Measurements from ENCODE around the gene RYR3. TPM values are rescaled to one million over a fixed set of nuclear protein-coding genes. Genes with fewer than 3 reads are reported as not detected.

The RYR3 gene
- total RNA-seq, 1 donor from 2014 or later, result 1.5 TPM

- Histone ChIP-seq H4K20me1 (ENCODE audit: insufficient read depth, low read length) (no peaks in the 10 kb centered on the region), H3K9me3 (ENCODE audit: insufficient read depth, low read depth, low read length) (no peaks in the 10 kb centered on the region), H3K9ac (ENCODE audit: low read length) (no peak overlapping the region), H3K79me2 (ENCODE audit: insufficient read depth, low read length) (no peaks in the 10 kb centered on the region), H3K4me2 (ENCODE audit: low read length) (no peak overlapping the region), H3K4me3 (ENCODE audit: insufficient read depth, low read depth, low read length) (no peak overlapping the region), H2AFZ (ENCODE audit: low read depth, low read length) (no peak overlapping the region), H3K27me3 (ENCODE audit: insufficient read depth, low read length) (no peaks in the 10 kb centered on the region), H3K36me3 (ENCODE audit: insufficient read depth, low read length) (no peaks in the 10 kb centered on the region), H3K4me1 (ENCODE audit: insufficient read depth, low read length) (peaks cover 12% of the 10 kb centered on the region), H3K27ac (ENCODE audit: low read depth, low read length) (no peak overlapping the region)
- TF ChIP-seq EZH2 (IDR thresholded peaks at IDR 0.05; ENCODE audit: insufficient read depth, low read length) (no peak), CTCF (IDR thresholded peaks at IDR 0.05; ENCODE audit: insufficient read depth, low read depth, low read length) (peak; percentile 87)
- H3K36me3 Mint-ChIP-seq (ENCODE audit: low read depth, unreplicated experiment), result no peaks in the 10 kb centered on the region
- no peak overlapping the region for H3K27ac Mint-ChIP-seq (ENCODE audit: unreplicated experiment)
- H3K4me1 Mint-ChIP-seq (ENCODE audit: low read depth, unreplicated experiment), result peaks cover 8% of the 10 kb centered on the region
- H3K9me3 Mint-ChIP-seq (ENCODE audit: unreplicated experiment), result peaks cover 1% of the 10 kb centered on the region
- no peaks in the 10 kb centered on the region for H3K27me3 Mint-ChIP-seq (ENCODE audit: low read depth, unreplicated experiment)
- DNase-seq (ENCODE audit: low read depth) (peak; percentile 22), FAIRE-seq (no peak)
- no peak overlapping the region for H3K4me3 Mint-ChIP-seq (ENCODE audit: unreplicated experiment)
Measured at GRCh38 chr15:33292717-33293307, 18.0 kb upstream of the RYR3 start.

GRCh38 chr15:33293713-33294334 lies 16.9 kb upstream of the RYR3 start:
- H3K27ac ChIP-seq (ENCODE audit: low read depth, low read length), result no peak overlapping the region
- TF ChIP-seq EZH2 (IDR thresholded peaks at IDR 0.05; ENCODE audit: insufficient read depth, low read length), result no peak
- TF ChIP-seq CTCF (IDR thresholded peaks at IDR 0.05; ENCODE audit: insufficient read depth, low read depth, low read length), result no peak
- Mint-ChIP-seq H3K4me3 (ENCODE audit: unreplicated experiment) (no peak overlapping the region), H3K27me3 (ENCODE audit: low read depth, unreplicated experiment) (no peaks in the 10 kb centered on the region), H3K27ac (ENCODE audit: unreplicated experiment) (no peak overlapping the region), H3K36me3 (ENCODE audit: low read depth, unreplicated experiment) (no peaks in the 10 kb centered on the region), H3K4me1 (ENCODE audit: low read depth, unreplicated experiment) (peaks cover 16% of the 10 kb centered on the region), H3K9me3 (ENCODE audit: unreplicated experiment) (no peaks in the 10 kb centered on the region)
- H3K9me3 ChIP-seq (ENCODE audit: insufficient read depth, low read depth, low read length), result no peaks in the 10 kb centered on the region
- H4K20me1 ChIP-seq (ENCODE audit: insufficient read depth, low read length), result no peaks in the 10 kb centered on the region
- no peaks in the 10 kb centered on the region for H3K36me3 ChIP-seq (ENCODE audit: insufficient read depth, low read length)
- H3K9ac ChIP-seq (ENCODE audit: low read length), result peak overlapping the region; percentile 27
- H2AFZ ChIP-seq (ENCODE audit: low read depth, low read length), result peak overlapping the region; percentile 54
- H3K79me2 ChIP-seq (ENCODE audit: insufficient read depth, low read length), result no peaks in the 10 kb centered on the region
- H3K4me3 ChIP-seq (ENCODE audit: insufficient read depth, low read depth, low read length), result peak overlapping the region; percentile 29
- peak; percentile 29 for DNase-seq (ENCODE audit: low read depth)
- H3K27me3 ChIP-seq (ENCODE audit: insufficient read depth, low read length), result no peaks in the 10 kb centered on the region
- no peak for FAIRE-seq
- peaks cover 12% of the 10 kb centered on the region for H3K4me1 ChIP-seq (ENCODE audit: insufficient read depth, low read length)
- H3K4me2 ChIP-seq (ENCODE audit: low read length), result peak overlapping the region; percentile 80

GRCh38 chr15:33296050-33296449 lies 14.7 kb upstream of the RYR3 start:
- H3K27me3 Mint-ChIP-seq (ENCODE audit: low read depth, unreplicated experiment), result no peaks in the 10 kb centered on the region
- H3K27ac ChIP-seq (ENCODE audit: low read depth, low read length), result no peak overlapping the region
- peaks cover 16% of the 10 kb centered on the region for H3K4me1 Mint-ChIP-seq (ENCODE audit: low read depth, unreplicated experiment)
- FAIRE-seq (no peak), DNase-seq (ENCODE audit: low read depth) (no peak)
- no peak for TF ChIP-seq EZH2 (IDR thresholded peaks at IDR 0.05; ENCODE audit: insufficient read depth, low read length)
- TF ChIP-seq CTCF (IDR thresholded peaks at IDR 0.05; ENCODE audit: insufficient read depth, low read depth, low read length), result no peak
- H3K4me2 ChIP-seq (ENCODE audit: low read length), result no peak overlapping the region
- H3K4me3 ChIP-seq (ENCODE audit: insufficient read depth, low read depth, low read length), result no peak overlapping the region
- no peak overlapping the region for H3K9ac ChIP-seq (ENCODE audit: low read length)
- H3K9me3 ChIP-seq (ENCODE audit: insufficient read depth, low read depth, low read length), result no peaks in the 10 kb centered on the region
- no peaks in the 10 kb centered on the region for H3K9me3 Mint-ChIP-seq (ENCODE audit: unreplicated experiment)
- no peaks in the 10 kb centered on the region for H3K36me3 ChIP-seq (ENCODE audit: insufficient read depth, low read length)
- H3K79me2 ChIP-seq (ENCODE audit: insufficient read depth, low read length), result no peaks in the 10 kb centered on the region
- peaks cover 12% of the 10 kb centered on the region for H3K4me1 ChIP-seq (ENCODE audit: insufficient read depth, low read length)
- no peaks in the 10 kb centered on the region for H4K20me1 ChIP-seq (ENCODE audit: insufficient read depth, low read length)
- H3K36me3 Mint-ChIP-seq (ENCODE audit: low read depth, unreplicated experiment), result no peaks in the 10 kb centered on the region
- H3K4me3 Mint-ChIP-seq (ENCODE audit: unreplicated experiment), result no peak overlapping the region
- H3K27me3 ChIP-seq (ENCODE audit: insufficient read depth, low read length), result peaks cover 4% of the 10 kb centered on the region
- no peak overlapping the region for H3K27ac Mint-ChIP-seq (ENCODE audit: unreplicated experiment)
- H2AFZ ChIP-seq (ENCODE audit: low read depth, low read length), result no peak overlapping the region

Measured in astrocyte (in vitro differentiated cells and primary cell).